ENCODE data around the gene TNFRSF12A. TPM values are rescaled to one million over a fixed set of nuclear protein-coding genes. Genes with fewer than 3 reads are reported as not detected.
A peak's percentile ranks its signal among the peaks of the same experiment; 100 is the strongest.
"Not testable (repeated sequence)": the region's sequence is repeated elsewhere in the genome, so short reads cannot be mapped to it uniquely, and the experiment has no call there.

TNFRSF12A gene
- total and polyA plus RNA-seq, 2 of the 4 experiments (the other 2 are of a cell fraction): 103 to 304 TPM

DNA sequence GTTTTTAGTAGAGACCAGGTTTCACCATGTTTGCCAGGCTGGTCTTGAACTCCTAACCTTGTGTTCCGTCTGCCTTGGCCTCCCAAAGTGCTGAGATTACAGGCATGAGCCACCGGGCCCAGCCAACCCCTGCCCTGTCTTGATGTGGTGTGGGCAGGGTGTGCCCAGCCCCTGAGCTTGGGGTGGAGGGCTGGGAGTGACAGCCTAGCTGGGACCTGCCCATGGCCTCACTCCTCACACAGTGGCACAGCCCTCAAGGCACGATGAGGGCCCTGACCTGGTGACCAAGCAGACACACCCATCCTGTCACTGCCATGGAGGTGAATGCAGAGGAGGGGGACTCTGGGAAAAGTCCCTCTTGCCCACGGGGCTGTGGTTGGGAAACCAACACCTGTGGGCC lies 48.3 kb downstream of the TNFRSF12A start:
- H2BK5ac ChIP-seq (ENCODE audit: low read depth, low read length, poor library complexity, severe bottlenecking): no peak overlapping the region
- no peaks in the 10 kb centered on the region for H3K36me3 ChIP-seq (ENCODE audit: control insufficient read depth, insufficient read depth, low read length)
- TF ChIP-seq SMC3 (IDR thresholded peaks at IDR 0.05; ENCODE audit: low read depth, low read length) (no peak), RFX5 (IDR thresholded peaks at IDR 0.05; ENCODE audit: low read depth, low read length) (no peak), CHD1 (IDR thresholded peaks at IDR 0.05; ENCODE audit: low read depth, low read length) (no peak), POLR2A (IDR thresholded peaks at IDR 0.05; ENCODE audit: low read depth, low read length) (no peak), RCOR1 (IDR thresholded peaks at IDR 0.05; ENCODE audit: insufficient replicate concordance, low read length) (no peak), BHLHE40 (IDR thresholded peaks at IDR 0.05; ENCODE audit: low read depth, low read length) (no peak), ELK1 (IDR thresholded peaks at IDR 0.05; ENCODE audit: borderline replicate concordance, low read depth, low read length) (no peak), NFE2L2 (IDR thresholded peaks at IDR 0.05; ENCODE audit: low read depth, low read length) (no peak)
- H2AFZ ChIP-seq (replicated peaks; ENCODE audit: low read length, poor library complexity): no peak overlapping the region
- H3K4me3 ChIP-seq (ENCODE audit: insufficient read depth, low read depth, low read length): no peak overlapping the region
- dilution Hi-C loops (cut with HindIII; ENCODE audit: low sequenced_read_pairs, unreplicated experiment) (no loop called here), intact Hi-C loops (cut with micrococcal nuclease) (no loop called here), in situ Hi-C loops (cut with MboI; ENCODE audit: low sequenced_read_pairs) (no loop called here)
- H3K18ac ChIP-seq (ENCODE audit: low read depth, low read length): no peak overlapping the region
- H2BK20ac ChIP-seq (ENCODE audit: low read depth, low read length): no peak overlapping the region
- no peak overlapping the region for H3K14ac ChIP-seq (replicated peaks; ENCODE audit: low read depth, low read length)
- peak overlapping the region; percentile 61 for H2AK9ac ChIP-seq (replicated peaks; ENCODE audit: low read depth, low read length, poor library complexity)
- ATAC-seq (ENCODE audit: low read depth): no peak
- no TSS peak for BruUV-seq (replicated peaks)
- no peak overlapping the region for H3K9ac ChIP-seq (ENCODE audit: low read depth, low read length)
- no CpG with 5 or more reads among the region's 4 CpGs for WGBS, 2 experiments (ENCODE audit: extremely low coverage in 2 of 2, insufficient read length in 1 of 2)
- H4K8ac ChIP-seq (ENCODE audit: low read depth in 2 of 2, low read length in 2 of 2): no peak overlapping the region
- H4K5ac ChIP-seq (ENCODE audit: low read depth, low read length): no peak overlapping the region
- peaks cover 6 to 19% of the 10 kb centered on the region in 2 experiments; a peak in 2 of 4 replicates for H3K79me1 ChIP-seq (ENCODE audit: low read depth in 1 of 2, low read length in 2 of 2)
- peaks cover 18% of the 10 kb centered on the region for H3K9me1 ChIP-seq (ENCODE audit: insufficient read depth, low read length)
- H2BK120ac ChIP-seq (ENCODE audit: low read depth, low read length): no peak overlapping the region
- H3K4me1 ChIP-seq (ENCODE audit: control insufficient read depth, insufficient read depth, low read length): peaks cover 12% of the 10 kb centered on the region
- CTCF ChIA-PET: no interaction called here
- no peak for DNase-seq
- H3K56ac ChIP-seq (ENCODE audit: extremely low read depth, insufficient read depth, low read length): no peak overlapping the region
- no peaks in the 10 kb centered on the region for H4K20me1 ChIP-seq (ENCODE audit: insufficient read depth, low read length)
- H2AK5ac ChIP-seq (ENCODE audit: low read depth, low read length): no peak overlapping the region
- no peak overlapping the region for H3K4ac ChIP-seq (ENCODE audit: low read depth, low read length)
- H3K23ac ChIP-seq (ENCODE audit: low read depth, low read length): no peak overlapping the region
- no peak overlapping the region for H3K27ac ChIP-seq (ENCODE audit: insufficient read depth, low read length)
- H3K4me2 ChIP-seq (ENCODE audit: low read depth, low read length): no peak overlapping the region
- POLR2A ChIA-PET (ENCODE audit: unreplicated experiment): no interaction called here
- peaks cover 9% of the 10 kb centered on the region for H3K27me3 ChIP-seq (ENCODE audit: control insufficient read depth, insufficient read depth, low read length)
- no peak overlapping the region for H4K91ac ChIP-seq (ENCODE audit: insufficient read depth, low read depth, low read length)
- no peak overlapping the region for H2BK15ac ChIP-seq (ENCODE audit: low read depth, low read length)
- H3K9me3 ChIP-seq (ENCODE audit: control insufficient read depth, insufficient read depth, low read length): no peaks in the 10 kb centered on the region

- CTCF ChIA-PET; H4K91ac ChIP-seq (ENCODE audit: insufficient read depth, low read depth, low read length); dilution Hi-C loops (cut with HindIII; ENCODE audit: low sequenced_read_pairs, unreplicated experiment); H2AK5ac ChIP-seq (ENCODE audit: low read depth, low read length); H3K36me3 ChIP-seq (ENCODE audit: control insufficient read depth, insufficient read depth, low read length); H4K20me1 ChIP-seq (ENCODE audit: insufficient read depth, low read length); H3K14ac ChIP-seq (replicated peaks; ENCODE audit: low read depth, low read length); H3K9ac ChIP-seq (ENCODE audit: low read depth, low read length); H2BK15ac ChIP-seq (ENCODE audit: low read depth, low read length); BruUV-seq (replicated peaks); H2BK20ac ChIP-seq (ENCODE audit: low read depth, low read length); H3K18ac ChIP-seq (ENCODE audit: low read depth, low read length); H3K4me3 ChIP-seq (ENCODE audit: insufficient read depth, low read depth, low read length); ATAC-seq (ENCODE audit: low read depth); H2AFZ ChIP-seq (replicated peaks; ENCODE audit: low read length, poor library complexity); H2AK9ac ChIP-seq (replicated peaks; ENCODE audit: low read depth, low read length, poor library complexity); H3K23ac ChIP-seq (ENCODE audit: low read depth, low read length); in situ Hi-C loops (cut with MboI; ENCODE audit: low sequenced_read_pairs); H2BK120ac ChIP-seq (ENCODE audit: low read depth, low read length); H4K8ac ChIP-seq (ENCODE audit: low read depth in 2 of 2, low read length in 2 of 2); H3K27ac ChIP-seq (ENCODE audit: insufficient read depth, low read length); H2BK5ac ChIP-seq (ENCODE audit: low read depth, low read length, poor library complexity, severe bottlenecking); H3K9me3 ChIP-seq (ENCODE audit: control insufficient read depth, insufficient read depth, low read length); H3K4ac ChIP-seq (ENCODE audit: low read depth, low read length); H4K5ac ChIP-seq (ENCODE audit: low read depth, low read length); H3K4me2 ChIP-seq (ENCODE audit: low read depth, low read length); DNase-seq; H3K56ac ChIP-seq (ENCODE audit: extremely low read depth, insufficient read depth, low read length); intact Hi-C loops (cut with micrococcal nuclease): not testable (repeated sequence)
- H3K4me1 ChIP-seq (ENCODE audit: control insufficient read depth, insufficient read depth, low read length): peaks cover 12% of the 10 kb centered on the region
- 94% methylated on average over 7 of the region's 11 CpGs; no CpG with 5 or more reads in 1 of the 2 experiments for WGBS, 2 experiments (ENCODE audit: extremely low coverage in 2 of 2, insufficient read length in 1 of 2)
- peaks cover 24% of the 10 kb centered on the region for H3K9me1 ChIP-seq (ENCODE audit: insufficient read depth, low read length)
- peaks cover 6 to 19% of the 10 kb centered on the region in 2 experiments; a peak in 2 of 4 replicates for H3K79me1 ChIP-seq (ENCODE audit: low read depth in 1 of 2, low read length in 2 of 2)
- peaks cover 16% of the 10 kb centered on the region for H3K27me3 ChIP-seq (ENCODE audit: control insufficient read depth, insufficient read depth, low read length)
- POLR2A ChIA-PET (ENCODE audit: unreplicated experiment): interaction anchor here (0.5 kb wide), 1 partner anchor 88 kb away, joined by 5 read pairs; no protein-coding TSS in a partner anchor
Observed at GRCh38 chr16:3069146-3069545, 49.0 kb downstream of the TNFRSF12A start.

Measured in IMR-90 (cell line).